ENCODE data around the gene OTOS. TPM values are rescaled to one million over a fixed set of nuclear protein-coding genes. Genes with fewer than 3 reads are reported as not detected.

The OTOS gene
- not detected for polyA plus RNA-seq (2013, experiment 1 of 2)
- not detected for polyA plus RNA-seq (2013, experiment 2 of 2)

GRCh38 chr2:240140511-240140910 lies at the start of gene OTOS:
TSS of gene OTOS (minus strand) at chr2:240140658. CDS start at chr2:240140326, 332 bp downstream.
- Histone ChIP-seq H3K9me3 (ENCODE audit: control insufficient read depth, low read length) (no peaks in the 10 kb centered on the region), H3K4me1 (ENCODE audit: control insufficient read depth, insufficient read depth, low read length, poor library complexity, severe bottlenecking) (peaks cover 7% of the 10 kb centered on the region), H3K27ac (ENCODE audit: low read depth, low read length, severe bottlenecking) (no peak within 1 kb of the TSS), H3K36me3 (ENCODE audit: control insufficient read depth, insufficient read depth, low read length) (no peaks in the 10 kb centered on the region), H3K4me3 (ENCODE audit: extremely low read depth, insufficient read depth, low read length, poor library complexity, severe bottlenecking) (no peak within 1 kb of the TSS)
- 80 to 82% methylated on average over 4 to 5 of the region's 5 CpGs for WGBS, 2 experiments (ENCODE audit: insufficient coverage in 2 of 2)

GRCh38 chr2:240189686-240190085 lies 49.2 kb upstream of the OTOS start:
- peaks cover 13% of the 10 kb centered on the region for H3K9me3 ChIP-seq (ENCODE audit: control insufficient read depth, low read length)
- no peak overlapping the region for H3K27ac ChIP-seq (ENCODE audit: low read depth, low read length, severe bottlenecking)
- H3K4me3 ChIP-seq (ENCODE audit: extremely low read depth, insufficient read depth, low read length, poor library complexity, severe bottlenecking), result no peak overlapping the region
- H3K4me1 ChIP-seq (ENCODE audit: control insufficient read depth, insufficient read depth, low read length, poor library complexity, severe bottlenecking), result no peaks in the 10 kb centered on the region
- WGBS, 2 experiments (ENCODE audit: insufficient coverage in 2 of 2), result 81% methylated on average over 4 of the region's 4 CpGs; no CpG with 5 or more reads in 1 of the 2 experiments
- H3K36me3 ChIP-seq (ENCODE audit: control insufficient read depth, insufficient read depth, low read length), result no peaks in the 10 kb centered on the region

GRCh38 chr2:240187989-240188590 lies 47.6 kb upstream of the OTOS start:
- no peak overlapping the region for H3K4me3 ChIP-seq (ENCODE audit: extremely low read depth, insufficient read depth, low read length, poor library complexity, severe bottlenecking)
- H3K27ac ChIP-seq (ENCODE audit: low read depth, low read length, severe bottlenecking), result no peak overlapping the region
- peaks cover 13% of the 10 kb centered on the region for H3K9me3 ChIP-seq (ENCODE audit: control insufficient read depth, low read length)
- WGBS, 2 experiments (ENCODE audit: insufficient coverage in 2 of 2), result 87 to 90% methylated on average over 4 to 8 of the region's 10 CpGs
- no peaks in the 10 kb centered on the region for H3K4me1 ChIP-seq (ENCODE audit: control insufficient read depth, insufficient read depth, low read length, poor library complexity, severe bottlenecking)
- H3K36me3 ChIP-seq (ENCODE audit: control insufficient read depth, insufficient read depth, low read length), result no peaks in the 10 kb centered on the region

GRCh38 chr2:240186191-240186725 lies 45.8 kb upstream of the OTOS start:
- WGBS, 2 experiments (ENCODE audit: insufficient coverage in 2 of 2), result 87 to 88% methylated on average over 3 to 4 of the region's 7 CpGs
- Histone ChIP-seq H3K9me3 (ENCODE audit: control insufficient read depth, low read length) (peaks cover 13% of the 10 kb centered on the region), H3K27ac (ENCODE audit: low read depth, low read length, severe bottlenecking) (no peak overlapping the region), H3K4me1 (ENCODE audit: control insufficient read depth, insufficient read depth, low read length, poor library complexity, severe bottlenecking) (no peaks in the 10 kb centered on the region), H3K36me3 (ENCODE audit: control insufficient read depth, insufficient read depth, low read length) (no peaks in the 10 kb centered on the region), H3K4me3 (ENCODE audit: extremely low read depth, insufficient read depth, low read length, poor library complexity, severe bottlenecking) (no peak overlapping the region)

- WGBS, 2 experiments (ENCODE audit: insufficient coverage in 2 of 2), result 50 to 63% methylated on average over 1 of the region's 3 CpGs
- H3K4me3 ChIP-seq (ENCODE audit: extremely low read depth, insufficient read depth, low read length, poor library complexity, severe bottlenecking), result no peak overlapping the region
- H3K27ac ChIP-seq (ENCODE audit: low read depth, low read length, severe bottlenecking), result no peak overlapping the region
- H3K4me1 ChIP-seq (ENCODE audit: control insufficient read depth, insufficient read depth, low read length, poor library complexity, severe bottlenecking), result no peaks in the 10 kb centered on the region
- no peaks in the 10 kb centered on the region for H3K36me3 ChIP-seq (ENCODE audit: control insufficient read depth, insufficient read depth, low read length)
- H3K9me3 ChIP-seq (ENCODE audit: control insufficient read depth, low read length), result peaks cover 13% of the 10 kb centered on the region
These were observed 44.2 kb upstream of the OTOS start for GRCh38 chr2:240184656-240185055.

GRCh38 chr2:240183875-240184590 lies 43.6 kb upstream of the OTOS start:
- H3K36me3 ChIP-seq (ENCODE audit: control insufficient read depth, insufficient read depth, low read length), result no peaks in the 10 kb centered on the region
- 90 to 93% methylated on average over 11 of the region's 13 CpGs for WGBS, 2 experiments (ENCODE audit: insufficient coverage in 2 of 2)
- H3K4me3 ChIP-seq (ENCODE audit: extremely low read depth, insufficient read depth, low read length, poor library complexity, severe bottlenecking), result no peak overlapping the region
- no peaks in the 10 kb centered on the region for H3K4me1 ChIP-seq (ENCODE audit: control insufficient read depth, insufficient read depth, low read length, poor library complexity, severe bottlenecking)
- peaks cover 13% of the 10 kb centered on the region for H3K9me3 ChIP-seq (ENCODE audit: control insufficient read depth, low read length)
- H3K27ac ChIP-seq (ENCODE audit: low read depth, low read length, severe bottlenecking), result no peak overlapping the region

- Histone ChIP-seq H3K4me1 (ENCODE audit: control insufficient read depth, insufficient read depth, low read length, poor library complexity, severe bottlenecking) (no peaks in the 10 kb centered on the region), H3K4me3 (ENCODE audit: extremely low read depth, insufficient read depth, low read length, poor library complexity, severe bottlenecking) (no peak overlapping the region), H3K36me3 (ENCODE audit: control insufficient read depth, insufficient read depth, low read length) (no peaks in the 10 kb centered on the region), H3K27ac (ENCODE audit: low read depth, low read length, severe bottlenecking) (no peak overlapping the region), H3K9me3 (ENCODE audit: control insufficient read depth, low read length) (peaks cover 12% of the 10 kb centered on the region)
- 92 to 93% methylated on average over 22 of the region's 22 CpGs for WGBS, 2 experiments (ENCODE audit: insufficient coverage in 2 of 2)
These were observed 42.8 kb upstream of the OTOS start for GRCh38 chr2:240183006-240183874.

GRCh38 chr2:240182476-240182875 lies 42.0 kb upstream of the OTOS start:
- Histone ChIP-seq H3K4me1 (ENCODE audit: control insufficient read depth, insufficient read depth, low read length, poor library complexity, severe bottlenecking) (no peaks in the 10 kb centered on the region), H3K4me3 (ENCODE audit: extremely low read depth, insufficient read depth, low read length, poor library complexity, severe bottlenecking) (no peak overlapping the region), H3K36me3 (ENCODE audit: control insufficient read depth, insufficient read depth, low read length) (no peaks in the 10 kb centered on the region), H3K9me3 (ENCODE audit: control insufficient read depth, low read length) (peaks cover 5% of the 10 kb centered on the region), H3K27ac (ENCODE audit: low read depth, low read length, severe bottlenecking) (no peak overlapping the region)
- 88% methylated on average over 3 to 4 of the region's 4 CpGs for WGBS, 2 experiments (ENCODE audit: insufficient coverage in 2 of 2)

- H3K27ac ChIP-seq (ENCODE audit: low read depth, low read length, severe bottlenecking), result no peak overlapping the region
- H3K4me1 ChIP-seq (ENCODE audit: control insufficient read depth, insufficient read depth, low read length, poor library complexity, severe bottlenecking), result no peaks in the 10 kb centered on the region
- no peaks in the 10 kb centered on the region for H3K9me3 ChIP-seq (ENCODE audit: control insufficient read depth, low read length)
- 78 to 81% methylated on average over 4 to 5 of the region's 5 CpGs for WGBS, 2 experiments (ENCODE audit: insufficient coverage in 2 of 2)
- no peak overlapping the region for H3K4me3 ChIP-seq (ENCODE audit: extremely low read depth, insufficient read depth, low read length, poor library complexity, severe bottlenecking)
- H3K36me3 ChIP-seq (ENCODE audit: control insufficient read depth, insufficient read depth, low read length), result no peaks in the 10 kb centered on the region
These were observed 41.5 kb upstream of the OTOS start for GRCh38 chr2:240182001-240182400.

GRCh38 chr2:240179941-240180666 lies 39.6 kb upstream of the OTOS start:
- 89 to 91% methylated on average over 2 to 8 of the region's 8 CpGs for WGBS, 2 experiments (ENCODE audit: insufficient coverage in 2 of 2)
- no peak overlapping the region for H3K4me3 ChIP-seq (ENCODE audit: extremely low read depth, insufficient read depth, low read length, poor library complexity, severe bottlenecking)
- H3K36me3 ChIP-seq (ENCODE audit: control insufficient read depth, insufficient read depth, low read length), result no peaks in the 10 kb centered on the region
- H3K4me1 ChIP-seq (ENCODE audit: control insufficient read depth, insufficient read depth, low read length, poor library complexity, severe bottlenecking), result no peaks in the 10 kb centered on the region
- no peak overlapping the region for H3K27ac ChIP-seq (ENCODE audit: low read depth, low read length, severe bottlenecking)
- no peaks in the 10 kb centered on the region for H3K9me3 ChIP-seq (ENCODE audit: control insufficient read depth, low read length)
